NCI-H460 (cell line): ENCODE data around the gene TGFBR1. TPM values are rescaled to one million over a fixed set of nuclear protein-coding genes. Genes with fewer than 3 reads are reported as not detected.
A peak's percentile ranks its signal among the peaks of the same experiment; 100 is the strongest.

Source experiments
- DNase-seq: peaks from one replicate; pipeline ENCODE4 v3.0.0-alpha.2; 2016; ENCODE audit warnings: low read depth; ENCODE audit errors: extremely low read depth
- polyA plus RNA-seq: library from polyadenylated mRNA; depleted of rRNA; stranded (reverse); fragments of >200 nt; gene quantifications from 2 replicates; pipeline ENCODE4 v1.2.3, GENCODE V29; 2014; cell fraction: nucleus; rRNA removed
- total RNA-seq: library from RNA; depleted of rRNA; stranded (reverse); fragments of >200 nt; shearing (Covaris generic); gene quantifications from 2 replicates; pipeline ENCODE4 v1.2.3, GENCODE V29; 2014; rRNA removed

TGFBR1 gene
- 78.3 and 85.6 TPM in 2 replicates for total RNA-seq
- polyA plus RNA-seq: 18.6 and 25.6 TPM in 2 replicates

GRCh38 chr9:99104459-99105151, at the start of gene TGFBR1:
TSS of gene TGFBR1 (plus strand) at chr9:99105113. CDS start at chr9:99105206, 93 bp downstream.
- DNase-seq: peak; percentile 90

DNA sequence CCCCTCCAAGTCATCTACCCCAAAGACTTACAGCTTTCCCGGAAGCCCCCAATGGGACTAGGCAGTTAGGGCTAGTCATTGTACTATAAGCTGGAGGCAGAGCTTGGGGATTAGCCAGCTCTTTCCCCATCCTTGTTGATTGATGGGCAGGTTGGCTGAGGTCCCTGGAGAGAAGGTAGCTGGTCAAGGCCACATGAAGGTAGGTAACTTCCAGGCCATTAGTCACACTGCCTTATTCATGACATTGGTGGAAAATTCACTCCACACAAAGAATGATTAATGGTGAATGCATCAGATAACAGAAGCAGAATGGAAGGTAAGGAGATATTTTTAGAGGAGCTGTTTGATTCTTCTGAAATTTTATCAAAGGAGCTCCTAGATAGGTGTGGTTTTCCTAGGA, 49.5 kb upstream of the TGFBR1 start:
- DNase-seq: no peak

DNA sequence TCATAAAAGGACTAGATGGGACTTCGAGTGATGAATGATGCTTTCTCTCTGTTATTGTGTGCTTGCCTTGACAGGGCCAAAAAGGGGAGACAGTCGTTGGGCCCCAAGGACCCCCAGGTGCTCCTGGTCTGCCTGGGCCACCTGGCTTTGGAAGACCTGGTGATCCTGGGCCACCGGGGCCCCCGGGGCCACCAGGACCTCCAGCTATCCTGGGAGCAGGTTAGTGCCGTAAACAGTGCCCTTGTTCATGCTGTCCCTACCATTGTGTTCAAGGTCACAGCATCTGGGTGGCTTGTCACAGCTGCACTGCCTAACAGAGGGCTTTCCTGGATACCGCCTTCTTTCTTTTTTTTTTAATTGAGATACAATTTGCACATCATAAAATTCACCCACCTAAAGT, 48.7 kb upstream of the TGFBR1 start:
- DNase-seq: no peak

DNA sequence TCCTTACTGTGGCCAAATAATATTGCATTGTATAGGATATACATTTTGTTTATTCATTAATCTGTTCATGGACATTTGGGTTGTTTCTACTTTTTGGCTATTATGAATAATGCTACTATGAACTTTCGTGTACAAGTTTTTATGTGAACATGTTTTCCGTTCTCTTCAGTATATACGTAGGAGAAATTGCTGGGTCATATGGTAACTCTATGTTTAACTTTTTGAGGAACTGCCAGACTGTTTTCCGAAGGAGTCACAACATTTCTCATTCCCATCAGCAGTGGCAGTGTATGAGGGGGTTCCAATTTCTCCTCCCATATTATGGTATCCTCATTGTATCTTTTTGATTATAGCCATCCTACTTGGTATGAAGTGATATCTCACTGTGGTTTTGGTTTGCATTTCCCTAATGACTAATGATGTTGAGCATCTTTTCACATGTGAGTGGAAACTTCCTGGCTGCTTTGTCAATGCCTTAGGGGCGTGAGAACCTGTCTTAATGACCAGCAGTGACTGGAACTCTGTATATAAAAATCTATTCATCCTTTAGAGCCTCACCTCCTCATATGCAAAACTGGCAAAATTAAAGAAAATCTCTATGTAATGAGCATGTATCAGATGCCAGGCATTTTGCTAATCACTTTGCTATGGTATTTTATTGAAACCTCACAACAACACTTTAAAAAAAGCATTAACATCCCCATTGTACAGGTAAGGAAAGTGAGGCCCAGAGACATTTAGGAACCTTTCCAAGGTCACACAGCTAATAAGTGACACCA, 47.8 kb upstream of the TGFBR1 start:
- peak; percentile 90 for DNase-seq

DNA sequence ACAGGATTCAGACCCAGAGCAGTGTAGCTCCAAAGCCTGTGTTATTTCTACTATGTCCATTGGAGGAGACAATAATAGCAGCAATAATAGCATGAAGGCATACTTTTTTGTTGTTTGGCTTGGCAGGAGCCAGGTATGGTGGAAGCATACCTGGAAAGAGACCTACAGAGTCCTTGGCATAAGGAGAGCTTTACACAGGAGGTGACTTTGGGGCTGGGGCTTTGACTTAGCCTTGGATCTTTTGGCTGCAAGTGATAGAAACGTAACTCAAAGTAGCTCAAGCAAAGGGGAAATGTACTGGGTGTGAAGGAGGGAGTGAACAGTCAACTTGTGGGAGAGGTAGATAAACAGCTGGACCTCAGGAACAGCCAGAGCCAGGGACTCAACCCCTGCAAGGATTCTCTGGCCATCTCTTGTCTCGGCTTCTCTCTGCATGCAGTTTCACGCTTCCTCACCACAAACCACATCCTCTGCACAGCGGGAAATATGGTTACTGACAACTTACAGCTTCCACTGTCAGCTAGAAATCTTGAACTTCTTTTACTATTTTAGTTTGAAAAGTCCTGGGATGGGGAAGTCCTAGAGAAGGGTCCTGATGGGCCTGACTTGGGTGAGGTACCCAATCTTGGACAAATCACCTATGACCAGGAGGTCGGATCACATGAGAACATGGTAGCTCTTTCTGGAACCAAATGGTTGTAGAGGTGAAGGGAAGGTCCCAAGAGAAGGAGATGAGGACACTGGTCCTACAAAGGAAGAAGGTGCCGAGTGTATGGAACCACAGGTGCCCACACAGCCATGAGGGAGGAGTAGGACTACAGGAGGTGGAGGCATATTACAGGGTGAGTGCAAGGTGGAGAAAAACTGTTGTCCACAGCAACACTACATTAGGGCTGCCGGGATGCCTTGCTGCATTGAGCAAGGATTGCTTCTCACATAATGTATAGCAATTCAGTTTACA, 47.0 kb upstream of the TGFBR1 start:
- DNase-seq: no peak

- DNase-seq: peak; percentile 66
Observed at GRCh38 chr9:99058964-99059921, 45.7 kb upstream of the TGFBR1 start.

DNA sequence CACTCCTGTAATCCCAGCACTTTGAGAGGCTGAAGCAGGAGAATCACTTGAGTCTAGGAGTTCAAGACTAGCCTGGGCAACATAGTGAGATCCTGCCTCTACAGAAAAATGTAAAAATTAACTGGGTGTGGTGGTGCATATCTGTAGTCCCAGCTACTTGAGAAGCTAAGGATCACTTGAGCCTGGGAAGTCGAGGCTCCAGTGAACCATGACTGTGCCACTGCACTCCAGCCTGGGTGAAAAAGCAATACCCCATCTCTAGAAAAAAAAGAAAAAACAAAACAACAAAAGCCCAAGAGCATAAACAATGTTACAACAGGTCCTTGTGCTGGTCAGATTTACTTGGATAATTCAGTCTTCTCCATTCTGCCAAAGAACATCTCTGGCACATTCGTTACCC, 44.3 kb upstream of the TGFBR1 start:
- no peak for DNase-seq

- DNase-seq: no peak
Observed at GRCh38 chr9:99062549-99062948, 42.4 kb upstream of the TGFBR1 start.

DNA sequence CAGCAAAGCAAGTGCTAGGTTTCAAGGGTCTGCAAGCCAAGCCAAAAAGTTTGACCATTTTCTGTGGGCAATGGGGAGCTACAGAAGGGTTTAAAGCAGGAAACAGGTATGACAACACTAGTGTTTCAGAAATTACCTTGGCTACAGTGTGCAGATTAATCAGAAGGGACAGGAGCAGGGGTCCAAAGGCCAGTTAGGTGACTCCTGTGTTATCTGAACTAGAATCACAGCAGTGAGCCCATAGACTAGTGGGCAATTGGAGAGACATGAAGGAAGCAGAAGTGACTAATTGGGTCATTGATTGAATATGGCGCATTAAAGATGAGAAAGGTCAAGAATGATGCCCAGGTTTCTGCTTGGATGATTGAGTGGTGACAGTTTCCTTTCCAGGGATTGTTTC, 41.4 kb upstream of the TGFBR1 start:
- DNase-seq: no peak

GRCh38 chr9:99066571-99066970, 38.3 kb upstream of the TGFBR1 start:
- no peak for DNase-seq

DNA sequence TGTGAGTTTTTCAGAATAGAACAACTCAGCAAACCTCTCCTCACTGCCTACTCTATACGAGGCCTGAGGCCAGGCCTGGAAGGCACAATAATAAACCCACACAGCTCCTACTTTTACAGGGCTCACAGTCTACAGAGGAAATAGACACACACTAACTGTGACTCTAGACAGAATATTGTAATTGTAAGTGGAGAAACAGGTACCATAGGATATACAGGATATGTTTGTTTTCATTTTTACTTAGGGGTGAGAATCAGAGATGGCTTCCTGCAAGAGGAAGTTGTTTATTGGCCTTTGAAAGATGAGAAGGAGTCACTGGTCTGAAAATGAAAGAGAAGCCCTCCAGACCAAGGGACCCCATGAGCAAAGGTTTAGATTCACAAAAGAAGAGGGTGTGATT, 35.8 kb upstream of the TGFBR1 start:
- no peak for DNase-seq

- DNase-seq: no peak
Observed at GRCh38 chr9:99069546-99069945, 35.4 kb upstream of the TGFBR1 start.

GRCh38 chr9:99070681-99071080, 34.2 kb upstream of the TGFBR1 start:
- DNase-seq: no peak

DNA sequence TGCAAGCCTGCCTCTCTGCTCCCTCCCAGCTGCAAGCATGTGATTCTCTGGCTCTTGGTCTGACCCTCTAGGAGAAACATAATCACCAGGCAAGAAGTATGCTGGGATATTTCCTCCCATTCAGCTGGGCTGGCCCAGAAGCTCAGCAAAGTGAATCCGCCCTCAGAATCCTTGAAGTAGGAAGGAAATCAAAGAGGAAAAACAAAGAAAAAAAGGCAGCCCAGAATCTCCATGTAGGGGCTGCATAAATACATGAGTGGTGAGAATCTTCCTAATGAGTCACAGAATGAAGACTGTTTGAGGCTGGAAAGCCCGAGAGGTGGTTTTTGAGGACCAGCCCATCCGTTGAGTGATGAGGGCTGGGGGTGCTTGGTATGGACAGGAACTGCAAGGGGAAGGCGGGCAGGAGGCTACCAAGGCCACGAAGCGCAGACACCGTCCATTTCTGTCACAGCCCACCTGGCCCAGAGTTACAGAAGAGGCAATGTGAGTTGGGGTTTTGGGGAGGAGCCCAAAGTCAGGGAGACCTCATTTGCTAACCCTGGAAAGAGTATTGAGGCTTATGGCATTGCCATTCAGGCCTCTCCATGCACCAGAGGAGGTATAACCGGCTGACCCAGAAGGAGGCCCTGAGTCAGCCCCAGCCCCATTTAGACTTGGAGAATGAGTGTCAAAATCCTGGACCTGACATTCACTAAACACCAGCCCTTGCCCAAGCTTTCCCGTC, 33.4 kb upstream of the TGFBR1 start:
- DNase-seq: no peak

- no peak for DNase-seq
Observed at GRCh38 chr9:99072040-99072394, 32.9 kb upstream of the TGFBR1 start.

- DNase-seq: no peak
Observed at GRCh38 chr9:99073347-99073746, 31.6 kb upstream of the TGFBR1 start.

GRCh38 chr9:99073985-99074901, 30.7 kb upstream of the TGFBR1 start:
- DNase-seq: no peak

GRCh38 chr9:99074902-99075245, 30.0 kb upstream of the TGFBR1 start:
- DNase-seq: no peak
